ENCODE measurements around the gene HUNK.

HUNK gene

GRCh38 chr21:31918250-31918775, 45.5 kb downstream of the HUNK start:
- DNase-seq = no peak

GRCh38 chr21:31920275-31920674, 47.5 kb downstream of the HUNK start:
- DNase-seq = no peak

GRCh38 chr21:31921079-31921478, 48.3 kb downstream of the HUNK start:
- DNase-seq = no peak

DNA sequence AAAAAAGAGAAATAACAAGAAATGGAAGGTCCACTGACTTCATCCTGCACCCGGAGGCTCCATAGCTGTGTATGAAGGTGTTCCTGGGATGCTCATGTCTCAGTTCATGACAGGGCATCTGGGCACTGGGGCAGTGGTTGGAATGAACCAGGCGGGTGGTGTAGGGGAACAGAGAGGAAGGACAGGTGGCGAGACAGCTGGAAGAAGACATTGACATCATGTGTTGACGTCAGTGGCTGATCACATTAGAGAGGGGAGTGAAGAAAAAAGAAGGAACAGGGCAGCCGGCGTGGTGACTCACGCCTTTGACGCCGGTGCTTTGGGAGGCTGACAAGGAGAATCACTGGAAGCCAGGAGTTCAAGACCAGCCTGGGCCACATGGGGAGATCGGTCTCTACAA, 50.1 kb downstream of the HUNK start:
- no peak for DNase-seq

DNA sequence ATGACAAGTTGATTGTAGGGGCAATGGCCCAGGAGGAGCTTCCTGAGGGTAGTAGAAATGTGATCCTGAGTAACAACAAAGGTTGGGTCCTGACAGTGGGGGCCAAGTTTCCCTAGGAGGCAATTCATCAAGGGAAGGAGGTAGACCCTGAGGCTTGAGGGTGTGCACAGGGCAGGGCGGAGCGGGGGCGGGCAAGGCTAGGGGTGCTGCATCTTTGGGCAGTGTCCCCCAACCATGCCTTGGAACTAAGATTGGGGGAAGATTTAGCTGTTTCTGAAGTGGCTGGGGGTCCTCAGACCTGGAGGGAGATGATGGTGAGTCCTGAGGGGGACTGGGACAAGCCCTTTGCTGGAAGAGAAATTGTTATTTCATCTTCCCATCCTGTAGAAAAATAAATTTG, 50.9 kb downstream of the HUNK start:
- no peak for DNase-seq

DNA sequence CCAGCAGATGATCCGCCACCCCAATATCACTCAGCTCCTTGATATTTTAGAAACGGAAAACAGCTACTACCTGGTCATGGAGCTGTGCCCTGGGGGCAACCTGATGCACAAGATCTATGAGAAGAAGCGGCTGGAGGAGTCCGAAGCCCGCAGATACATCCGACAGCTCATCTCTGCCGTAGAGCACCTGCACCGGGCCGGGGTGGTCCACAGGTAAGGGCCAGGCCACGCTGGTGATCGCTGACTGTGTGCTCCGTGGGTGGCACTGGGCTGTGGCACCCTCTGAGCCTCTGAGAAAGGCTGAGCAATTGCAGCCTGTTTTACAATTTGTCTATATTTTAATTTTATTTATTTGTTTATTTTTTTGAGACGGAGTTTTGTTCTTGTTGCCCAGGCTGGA, 51.7 kb downstream of the HUNK start:
- no peak for DNase-seq

GRCh38 chr21:31926498-31926897, 53.7 kb downstream of the HUNK start:
- DNase-seq = no peak

DNA sequence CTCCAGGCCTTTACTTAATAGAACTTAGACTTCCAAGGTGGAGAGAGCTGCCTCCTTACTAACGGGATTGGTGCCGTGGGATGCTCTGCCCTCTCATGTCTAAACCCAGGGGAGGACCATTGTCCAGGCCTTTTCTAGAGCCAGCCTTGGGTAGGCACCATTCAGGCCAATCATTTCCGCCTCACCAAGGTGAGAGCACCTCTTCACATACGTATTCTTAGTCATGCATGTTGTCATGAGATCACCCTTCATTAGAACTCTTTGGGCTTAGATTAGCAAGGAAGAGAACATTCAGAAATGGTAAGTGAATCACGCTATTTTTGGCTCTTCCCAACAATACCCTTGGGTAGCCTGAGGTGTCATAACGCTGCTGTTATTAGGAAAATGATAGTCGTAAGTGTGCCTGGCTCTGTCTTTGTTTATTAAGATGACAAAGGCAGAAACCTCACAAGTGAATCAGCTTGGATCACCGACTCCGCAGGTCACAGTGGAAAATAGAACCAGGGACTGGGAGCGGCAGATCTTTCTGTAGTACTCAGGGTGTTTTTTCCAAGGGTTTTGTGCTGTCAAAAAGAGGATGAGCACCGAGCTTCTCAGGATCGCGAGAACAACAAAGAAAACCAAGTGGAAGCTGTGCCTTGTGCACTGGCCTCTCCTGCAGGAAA, 55.0 kb downstream of the HUNK start:
- DNase-seq = no peak

DNA sequence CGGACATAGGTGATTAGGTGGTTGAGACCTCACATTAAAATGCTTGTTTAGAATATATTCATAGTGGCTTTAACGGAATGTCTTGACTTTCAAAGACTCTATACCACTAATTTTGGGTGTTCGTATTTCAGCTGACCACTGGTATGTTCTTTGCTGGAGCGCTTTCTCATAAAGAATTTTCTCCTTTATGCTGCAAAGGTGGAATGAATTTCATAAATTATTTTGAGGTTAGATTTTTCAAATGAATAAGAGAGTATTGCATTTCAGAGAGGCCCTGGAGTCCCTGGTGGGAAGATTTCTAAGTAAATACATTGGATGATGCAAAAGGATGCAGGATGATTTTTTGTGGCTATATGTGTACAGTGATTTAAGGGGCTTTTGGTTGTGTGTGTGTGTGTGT, 55.8 kb downstream of the HUNK start:
- DNase-seq = no peak

DNA sequence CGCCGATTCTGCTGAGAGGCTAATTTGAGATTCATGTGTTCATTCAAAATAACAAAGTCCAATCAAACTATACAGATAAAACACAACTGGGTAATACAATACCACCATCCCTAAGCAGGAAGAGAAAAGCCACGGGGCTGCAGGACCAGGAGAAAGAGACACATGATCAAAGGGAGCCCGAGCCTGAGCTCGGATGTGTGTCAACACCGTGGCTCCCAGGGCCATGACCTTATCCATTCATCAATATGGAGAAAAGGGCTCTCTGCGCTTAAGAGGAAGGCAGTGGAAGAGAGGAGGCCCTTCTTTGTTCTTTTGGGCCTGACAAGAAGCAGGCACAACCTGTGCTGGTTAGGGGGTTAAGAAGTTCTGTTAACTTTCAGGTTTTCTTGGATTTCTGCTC, 56.7 kb downstream of the HUNK start:
- DNase-seq = no peak

GRCh38 chr21:31930001-31930400, 57.2 kb downstream of the HUNK start:
- no peak for DNase-seq

DNA sequence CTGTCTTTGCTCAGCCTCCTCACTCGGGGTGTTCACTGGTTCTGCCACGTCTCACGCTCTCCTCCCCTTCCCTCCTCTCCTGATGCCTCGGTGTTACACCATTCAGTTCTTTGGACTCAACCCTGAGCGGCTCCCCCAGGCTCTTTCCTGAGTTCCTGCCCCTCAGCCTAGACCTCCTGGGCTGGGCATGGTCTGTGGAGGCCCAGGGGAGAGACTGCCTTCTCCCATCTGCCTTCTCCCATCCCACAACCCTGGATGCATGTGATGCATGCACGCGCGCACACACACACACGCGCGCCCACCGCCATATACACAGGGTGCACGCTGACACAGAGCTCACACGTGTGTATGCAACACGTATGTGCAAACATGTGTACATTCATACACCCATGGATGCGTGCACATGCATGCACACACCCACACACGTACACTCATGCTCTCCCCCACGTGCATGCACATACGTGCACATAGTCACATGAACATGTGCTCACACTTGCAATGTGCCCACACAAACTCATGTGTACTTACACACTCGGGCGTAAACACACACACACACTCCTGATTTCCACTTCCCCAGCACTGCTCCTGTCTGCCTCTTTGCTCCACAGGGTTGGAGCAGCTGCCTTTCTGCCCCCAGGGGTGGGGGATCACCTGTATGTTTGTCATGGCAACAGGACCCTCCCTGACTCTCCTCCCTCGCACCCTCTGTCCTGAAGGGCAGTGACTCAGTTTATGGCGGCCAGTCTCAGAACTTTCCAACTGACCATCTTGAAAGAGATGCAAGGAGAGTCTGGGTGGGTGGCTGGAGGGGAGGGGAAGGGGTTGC, 59.0 kb downstream of the HUNK start:
- DNase-seq = no peak

- no peak for DNase-seq
Observed at GRCh38 chr21:31932470-31932764, 59.6 kb downstream of the HUNK start.

- DNase-seq = no peak
Observed at GRCh38 chr21:31937303-31937702, 64.5 kb downstream of the HUNK start.

DNA sequence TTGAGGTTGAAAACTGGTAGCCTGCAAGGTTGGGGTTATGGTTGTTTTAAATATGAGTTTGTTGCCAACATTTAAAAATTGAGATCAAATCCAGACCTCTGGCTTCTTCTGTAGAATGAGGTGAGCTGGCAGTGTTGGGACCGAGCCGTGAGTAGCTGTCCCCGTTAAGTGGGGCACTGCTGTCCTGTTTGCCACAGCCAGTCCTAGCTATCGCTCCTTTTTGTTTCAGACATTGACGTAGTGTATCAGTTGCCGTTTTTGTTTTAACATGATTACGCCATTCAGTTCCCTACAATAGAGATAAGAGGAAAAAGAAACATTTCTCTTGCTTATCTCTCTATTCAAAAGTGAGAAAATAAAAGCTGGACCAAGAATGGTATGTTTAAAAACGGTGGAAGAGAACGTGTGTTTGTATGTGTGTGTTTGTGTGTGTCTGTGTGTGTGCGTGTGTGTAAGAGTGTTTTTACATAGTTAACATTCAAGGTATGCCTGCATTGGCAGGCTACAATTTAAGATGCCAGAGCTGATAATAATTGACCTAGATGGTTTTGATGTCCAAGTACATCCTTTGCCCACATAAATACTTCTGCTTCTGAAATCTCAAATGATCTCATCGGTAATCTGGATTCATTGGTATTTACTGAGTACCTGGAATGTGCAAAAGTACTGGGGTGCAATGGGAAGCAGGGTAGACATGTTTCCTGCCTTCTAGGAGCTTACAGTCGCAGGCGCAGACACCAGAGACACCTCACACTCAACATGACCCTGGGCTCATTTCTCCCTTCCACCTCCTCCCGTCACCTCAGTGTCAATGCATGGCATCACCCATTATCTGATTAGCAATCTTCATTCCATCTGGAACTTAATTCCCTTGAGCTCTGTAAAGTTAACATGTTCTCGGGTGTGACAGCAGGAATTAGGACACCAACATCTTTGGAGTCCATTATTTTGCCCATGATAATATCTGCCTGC, 65.8 kb downstream of the HUNK start:
- DNase-seq = no peak

DNA sequence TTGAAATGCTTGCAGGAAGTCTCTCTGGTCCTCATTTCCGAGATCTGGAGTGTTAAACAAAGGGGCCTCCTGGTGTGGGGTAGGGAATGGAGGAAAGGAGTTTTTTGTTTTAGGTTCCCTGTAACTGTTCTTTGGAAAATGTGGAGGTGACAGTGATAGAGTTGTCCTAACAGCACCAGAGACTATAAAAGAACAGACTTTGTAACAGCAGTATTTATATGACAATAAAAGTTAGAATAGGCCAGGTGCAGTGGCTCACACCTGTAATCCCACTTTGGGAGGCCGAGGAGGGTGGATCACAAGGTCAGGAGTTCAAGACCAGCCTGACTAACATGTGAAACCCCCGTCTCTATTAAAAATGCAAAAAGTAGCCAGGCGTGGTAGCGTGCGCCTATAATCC, 68.9 kb downstream of the HUNK start:
- DNase-seq = no peak

DNA sequence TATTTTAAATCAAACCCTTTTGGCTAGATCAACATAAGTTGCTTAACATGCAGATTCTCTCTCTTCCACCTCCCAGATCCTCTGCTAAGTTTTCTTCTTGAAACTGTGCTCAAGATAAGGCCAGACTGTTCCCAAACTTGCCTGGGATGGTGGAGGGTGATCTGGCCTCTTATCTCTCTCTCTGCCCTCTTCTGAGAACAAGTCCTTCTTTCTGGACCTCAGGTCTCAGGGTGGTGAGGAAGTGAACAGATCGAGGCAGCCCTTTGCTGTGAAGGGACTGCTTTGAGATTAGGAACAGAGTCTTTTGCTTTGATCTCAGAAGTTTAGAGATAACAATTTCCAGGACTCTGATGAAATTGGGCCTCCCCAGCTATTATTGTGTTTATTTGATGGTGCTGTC, 70.7 kb downstream of the HUNK start:
- DNase-seq = no peak

DNA sequence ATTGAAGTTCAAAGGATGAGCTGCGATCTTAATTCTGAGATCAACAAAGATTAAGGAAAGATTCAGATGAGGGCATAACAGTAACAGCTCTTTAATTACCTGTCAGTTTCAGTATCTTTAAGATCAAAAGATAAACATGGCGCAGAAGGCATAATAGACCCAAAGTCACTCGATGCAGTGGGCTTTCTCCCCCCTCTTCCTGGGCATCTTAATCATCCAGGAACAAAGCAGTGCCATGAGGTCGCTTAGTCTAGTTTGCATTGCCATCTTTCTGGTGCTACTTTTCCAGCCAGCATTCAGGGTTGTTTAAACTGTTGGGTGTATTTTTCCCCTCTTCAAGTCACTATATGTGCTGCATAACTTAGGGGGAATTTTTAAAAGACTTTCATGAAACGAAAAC, 72.3 kb downstream of the HUNK start:
- DNase-seq = no peak

GRCh38 chr21:31945546-31945945, 72.7 kb downstream of the HUNK start:
- no peak for DNase-seq

GRCh38 chr21:31946231-31946630, 73.4 kb downstream of the HUNK start:
- no peak for DNase-seq

- DNase-seq = peak in 3 of 58 donors; percentile 23 to 54 (median 33)
Observed at GRCh38 chr21:31946876-31947550, 74.2 kb downstream of the HUNK start.

All from anterior cingulate cortex (tissue), 58 donors.